Measurements from ENCODE around the gene GAL. TPM values are rescaled to one million over a fixed set of nuclear protein-coding genes. Genes with fewer than 3 reads are reported as not detected.

GAL gene
- total RNA-seq, 2 donors from 2014 or later, result 0.42 to 0.53 TPM

GRCh38 chr11:68652683-68653156, 31.6 kb upstream of the GAL start:
- DNase-seq (no peak), ATAC-seq (replicated peaks in 1 of 2) (no peak)
- no peak overlapping the region for H3K27ac Mint-ChIP-seq
- H3K4me1 Mint-ChIP-seq (ENCODE audit: low read depth), result no peaks in the 10 kb centered on the region
- H3K9me3 Mint-ChIP-seq, result no peaks in the 10 kb centered on the region
- H3K36me3 Mint-ChIP-seq (ENCODE audit: insufficient read depth in 2 of 2), result peaks cover 0 to 2% of the 10 kb centered on the region in 2 donors
- H3K4me3 Mint-ChIP-seq, result no peak overlapping the region
- H3K27me3 Mint-ChIP-seq (ENCODE audit: low read depth), result peaks cover 5% of the 10 kb centered on the region

GRCh38 chr11:68653486-68654430, 30.6 kb upstream of the GAL start:
- Mint-ChIP-seq H3K4me3 (no peak overlapping the region), H3K4me1 (ENCODE audit: low read depth) (no peaks in the 10 kb centered on the region), H3K27ac (no peak overlapping the region), H3K36me3 (ENCODE audit: insufficient read depth in 2 of 2) (peaks cover 0 to 2% of the 10 kb centered on the region in 2 donors), H3K27me3 (ENCODE audit: low read depth) (peaks cover 5% of the 10 kb centered on the region), H3K9me3 (no peaks in the 10 kb centered on the region)
- DNase-seq (no peak), ATAC-seq (replicated peaks in 1 of 2) (no peak)

GRCh38 chr11:68654978-68655377, 29.4 kb upstream of the GAL start:
- H3K4me1 Mint-ChIP-seq (ENCODE audit: low read depth), result no peaks in the 10 kb centered on the region
- no peaks in the 10 kb centered on the region for H3K9me3 Mint-ChIP-seq
- DNase-seq, result no peak
- H3K4me3 Mint-ChIP-seq, result no peak overlapping the region
- H3K36me3 Mint-ChIP-seq (ENCODE audit: insufficient read depth in 2 of 2), result peaks cover 0 to 2% of the 10 kb centered on the region in 2 donors
- H3K27ac Mint-ChIP-seq, result no peak overlapping the region
- H3K27me3 Mint-ChIP-seq (ENCODE audit: low read depth), result no peaks in the 10 kb centered on the region
- no peak for ATAC-seq (replicated peaks in 1 of 2)

GRCh38 chr11:68655406-68655805, 28.9 kb upstream of the GAL start:
- Mint-ChIP-seq H3K9me3 (no peaks in the 10 kb centered on the region), H3K36me3 (ENCODE audit: insufficient read depth in 2 of 2) (peaks cover 0 to 2% of the 10 kb centered on the region in 2 donors), H3K27ac (no peak overlapping the region), H3K4me3 (no peak overlapping the region), H3K27me3 (ENCODE audit: low read depth) (no peaks in the 10 kb centered on the region), H3K4me1 (ENCODE audit: low read depth) (no peaks in the 10 kb centered on the region)
- DNase-seq (no peak), ATAC-seq (replicated peaks in 1 of 2) (no peak)

GRCh38 chr11:68655806-68656205, 28.5 kb upstream of the GAL start:
- Mint-ChIP-seq H3K27me3 (ENCODE audit: low read depth) (no peaks in the 10 kb centered on the region), H3K36me3 (ENCODE audit: insufficient read depth in 2 of 2) (peaks cover 0 to 2% of the 10 kb centered on the region in 2 donors), H3K9me3 (no peaks in the 10 kb centered on the region), H3K4me1 (ENCODE audit: low read depth) (no peaks in the 10 kb centered on the region), H3K27ac (no peak overlapping the region), H3K4me3 (no peak overlapping the region)
- DNase-seq (no peak), ATAC-seq (replicated peaks in 1 of 2) (no peak)

- Mint-ChIP-seq H3K27ac (no peak overlapping the region), H3K9me3 (no peaks in the 10 kb centered on the region), H3K4me1 (ENCODE audit: low read depth) (no peaks in the 10 kb centered on the region), H3K36me3 (ENCODE audit: insufficient read depth in 2 of 2) (peaks cover 0 to 2% of the 10 kb centered on the region in 2 donors), H3K27me3 (ENCODE audit: low read depth) (no peaks in the 10 kb centered on the region), H3K4me3 (no peak overlapping the region)
- ATAC-seq (replicated peaks in 1 of 2), result no peak
- no peak for DNase-seq
Measured at GRCh38 chr11:68657021-68657780, 27.1 kb upstream of the GAL start.

GRCh38 chr11:68658097-68658496, 26.2 kb upstream of the GAL start:
- no peaks in the 10 kb centered on the region for H3K9me3 Mint-ChIP-seq
- no peak overlapping the region for H3K4me3 Mint-ChIP-seq
- H3K27me3 Mint-ChIP-seq (ENCODE audit: low read depth), result no peaks in the 10 kb centered on the region
- no peaks in the 10 kb centered on the region for H3K4me1 Mint-ChIP-seq (ENCODE audit: low read depth)
- ATAC-seq (replicated peaks in 1 of 2), result no peak
- H3K27ac Mint-ChIP-seq, result no peak overlapping the region
- no peak for DNase-seq
- peaks cover 0 to 2% of the 10 kb centered on the region in 2 donors for H3K36me3 Mint-ChIP-seq (ENCODE audit: insufficient read depth in 2 of 2)

- H3K4me1 Mint-ChIP-seq (ENCODE audit: low read depth), result no peaks in the 10 kb centered on the region
- H3K27ac Mint-ChIP-seq, result no peak overlapping the region
- ATAC-seq (replicated peaks in 1 of 2), result no peak
- no peak overlapping the region for H3K4me3 Mint-ChIP-seq
- DNase-seq, result no peak
- peaks cover 0 to 2% of the 10 kb centered on the region in 2 donors for H3K36me3 Mint-ChIP-seq (ENCODE audit: insufficient read depth in 2 of 2)
- H3K27me3 Mint-ChIP-seq (ENCODE audit: low read depth), result no peaks in the 10 kb centered on the region
- H3K9me3 Mint-ChIP-seq, result no peaks in the 10 kb centered on the region
Measured at GRCh38 chr11:68658661-68659060, 25.7 kb upstream of the GAL start.

GRCh38 chr11:68659158-68659921, 25.0 kb upstream of the GAL start:
- H3K4me3 Mint-ChIP-seq, result no peak overlapping the region
- DNase-seq (no peak), ATAC-seq (replicated peaks in 1 of 2) (no peak)
- H3K27ac Mint-ChIP-seq, result no peak overlapping the region
- peaks cover 0 to 2% of the 10 kb centered on the region in 2 donors for H3K36me3 Mint-ChIP-seq (ENCODE audit: insufficient read depth in 2 of 2)
- no peaks in the 10 kb centered on the region for H3K27me3 Mint-ChIP-seq (ENCODE audit: low read depth)
- no peaks in the 10 kb centered on the region for H3K9me3 Mint-ChIP-seq
- H3K4me1 Mint-ChIP-seq (ENCODE audit: low read depth), result no peaks in the 10 kb centered on the region

GRCh38 chr11:68660066-68660810, 24.1 kb upstream of the GAL start:
- peaks cover 0 to 2% of the 10 kb centered on the region in 2 donors for H3K36me3 Mint-ChIP-seq (ENCODE audit: insufficient read depth in 2 of 2)
- ATAC-seq (replicated peaks in 1 of 2) (no peak), DNase-seq (no peak)
- no peak overlapping the region for H3K4me3 Mint-ChIP-seq
- no peaks in the 10 kb centered on the region for H3K4me1 Mint-ChIP-seq (ENCODE audit: low read depth)
- no peak overlapping the region for H3K27ac Mint-ChIP-seq
- no peaks in the 10 kb centered on the region for H3K9me3 Mint-ChIP-seq
- no peaks in the 10 kb centered on the region for H3K27me3 Mint-ChIP-seq (ENCODE audit: low read depth)

GRCh38 chr11:68661014-68661413, 23.3 kb upstream of the GAL start:
- no peaks in the 10 kb centered on the region for H3K36me3 Mint-ChIP-seq (ENCODE audit: insufficient read depth in 2 of 2)
- H3K9me3 Mint-ChIP-seq, result no peaks in the 10 kb centered on the region
- no peak overlapping the region for H3K4me3 Mint-ChIP-seq
- H3K27me3 Mint-ChIP-seq (ENCODE audit: low read depth), result no peaks in the 10 kb centered on the region
- no peak for ATAC-seq (replicated peaks in 1 of 2)
- no peak for DNase-seq
- H3K4me1 Mint-ChIP-seq (ENCODE audit: low read depth), result no peaks in the 10 kb centered on the region
- H3K27ac Mint-ChIP-seq, result no peak overlapping the region
